ENCODE measurements around the gene NAPA. TPM values are rescaled to one million over a fixed set of nuclear protein-coding genes. Genes with fewer than 3 reads are reported as not detected.

Gene NAPA
- total RNA-seq, 4 donors from 2014 or later = 95.9 to 134 (median 112) TPM

GRCh38 chr19:47550129-47550528 is 35.3 kb upstream of the NAPA start:
- H3K4me3 ChIP-seq = no peak overlapping the region
- H3K27ac ChIP-seq = no peak overlapping the region
- H3K9me3 ChIP-seq = no peaks in the 10 kb centered on the region
- 83 to 91% methylated on average over 1 to 4 of the region's 4 CpGs for WGBS, 2 donors (ENCODE audit: low coverage in 1 of 2)
- TF ChIP-seq POLR2A (IDR thresholded peaks at IDR 0.05) (no peak), CTCF (IDR thresholded peaks at IDR 0.05) (no peak), POLR2AphosphoS5 (IDR thresholded peaks at IDR 0.05) (no peak), EP300 (IDR thresholded peaks at IDR 0.05) (no peak)
- no peaks in the 10 kb centered on the region for H3K36me3 ChIP-seq
- peaks cover 20% of the 10 kb centered on the region for H3K27me3 ChIP-seq
- no peak for ATAC-seq
- H3K4me1 ChIP-seq = peaks cover 0 to 7% (median 2%) of the 10 kb centered on the region in 3 donors

- 72 to 81% methylated on average over 8 of the region's 13 CpGs for WGBS, 2 donors (ENCODE audit: low coverage in 1 of 2)
- Histone ChIP-seq H3K4me1 (peaks cover 0 to 11% (median 5%) of the 10 kb centered on the region in 3 donors), H3K4me3 (no peak overlapping the region), H3K27ac (no peak overlapping the region), H3K36me3 (no peaks in the 10 kb centered on the region), H3K27me3 (peaks cover 28% of the 10 kb centered on the region), H3K9me3 (no peaks in the 10 kb centered on the region)
- TF ChIP-seq EP300 (IDR thresholded peaks at IDR 0.05) (no peak), POLR2A (IDR thresholded peaks at IDR 0.05) (no peak), POLR2AphosphoS5 (IDR thresholded peaks at IDR 0.05) (no peak), CTCF (IDR thresholded peaks at IDR 0.05) (no peak)
- ATAC-seq = no peak
Measured at GRCh38 chr19:47549261-47549862, 34.5 kb upstream of the NAPA start.

GRCh38 chr19:47547199-47547598 is 32.3 kb upstream of the NAPA start:
- Histone ChIP-seq H3K27ac (no peak overlapping the region), H3K27me3 (peaks cover 34% of the 10 kb centered on the region), H3K36me3 (no peaks in the 10 kb centered on the region), H3K9me3 (no peaks in the 10 kb centered on the region), H3K4me1 (peaks cover 0 to 14% (median 5%) of the 10 kb centered on the region in 3 donors), H3K4me3 (no peak overlapping the region)
- WGBS, 2 donors (ENCODE audit: low coverage in 1 of 2) = 73% methylated on average over 2 of the region's 2 CpGs; no CpG with 5 or more reads in 1 of the 2 donors
- no peak for ATAC-seq
- TF ChIP-seq CTCF (IDR thresholded peaks at IDR 0.05) (no peak), POLR2AphosphoS5 (IDR thresholded peaks at IDR 0.05) (no peak), POLR2A (IDR thresholded peaks at IDR 0.05) (no peak), EP300 (IDR thresholded peaks at IDR 0.05) (no peak)

GRCh38 chr19:47545061-47545948 is 30.4 kb upstream of the NAPA start:
- no peak overlapping the region for H3K27ac ChIP-seq
- TF ChIP-seq POLR2A (IDR thresholded peaks at IDR 0.05) (no peak), CTCF (IDR thresholded peaks at IDR 0.05) (no peak), EP300 (IDR thresholded peaks at IDR 0.05) (no peak), POLR2AphosphoS5 (IDR thresholded peaks at IDR 0.05) (no peak)
- H3K36me3 ChIP-seq = no peaks in the 10 kb centered on the region
- H3K4me3 ChIP-seq = peak overlapping the region in 1 of 2 donors; percentile 35
- 80% methylated on average over 1 of the region's 75 CpGs; no CpG with 5 or more reads in 1 of the 2 donors for WGBS, 2 donors (ENCODE audit: low coverage in 1 of 2)
- H3K27me3 ChIP-seq = peaks cover 34% of the 10 kb centered on the region
- peaks cover 0 to 15% (median 5%) of the 10 kb centered on the region in 3 donors for H3K4me1 ChIP-seq
- ATAC-seq = no peak
- H3K9me3 ChIP-seq = no peaks in the 10 kb centered on the region

Data from gastroesophageal sphincter (tissue), 4 donors.